ENCODE results near the gene ZNF205. TPM values are rescaled to one million over a fixed set of nuclear protein-coding genes. Genes with fewer than 3 reads are reported as not detected.

Gene ZNF205
- total RNA-seq, 4 donors from 2014 or later: 19.4 to 29.2 (median 21.5) TPM

GRCh38 chr16:3121851-3122467 is 9.6 kb downstream of the ZNF205 start:
- DNase-seq (ENCODE audit: low spot score in 2 of 2): no peak
- Histone ChIP-seq H3K27ac (no peak overlapping the region), H3K4me3 (no peak overlapping the region), H3K27me3 (no peaks in the 10 kb centered on the region), H3K36me3 (peaks cover 0 to 43% (median 0%) of the 10 kb centered on the region in 3 donors), H3K4me1 (peaks cover 0 to 18% (median 7%) of the 10 kb centered on the region in 4 donors), H3K9me3 (no peaks in the 10 kb centered on the region)
- TF ChIP-seq CTCF (IDR thresholded peaks at IDR 0.05) (no peak), POLR2A (IDR thresholded peaks at IDR 0.05) (no peak), EP300 (IDR thresholded peaks at IDR 0.05) (no peak)
- 67 to 68% methylated on average over 7 of the region's 7 CpGs for WGBS, 2 donors

GRCh38 chr16:3122926-3123570 is 10.7 kb downstream of the ZNF205 start:
- Histone ChIP-seq H3K4me3 (no peak overlapping the region), H3K4me1 (peaks cover 0 to 21% (median 7%) of the 10 kb centered on the region in 4 donors), H3K27ac (no peak overlapping the region), H3K36me3 (peaks cover 0 to 40% (median 0%) of the 10 kb centered on the region in 3 donors), H3K9me3 (no peaks in the 10 kb centered on the region), H3K27me3 (no peaks in the 10 kb centered on the region)
- TF ChIP-seq POLR2A (IDR thresholded peaks at IDR 0.05): no peak
- TF ChIP-seq EP300 (IDR thresholded peaks at IDR 0.05): no peak
- TF ChIP-seq CTCF (IDR thresholded peaks at IDR 0.05): no peak
- no peak for DNase-seq (ENCODE audit: low spot score in 2 of 2)
- 57 to 62% methylated on average over 8 of the region's 8 CpGs for WGBS, 2 donors

GRCh38 chr16:3123986-3124886 is 11.8 kb downstream of the ZNF205 start:
- H3K4me3 ChIP-seq: peak overlapping the region; percentile 44 to 88 (median 80)
- H3K27ac ChIP-seq: peak overlapping the region in 3 of 4 donors; percentile 77 to 87 (median 82)
- peak; percentile 96 to 97 for DNase-seq (ENCODE audit: low spot score in 2 of 2)
- WGBS, 2 donors: 1% methylated on average over 41 to 49 of the region's 72 CpGs
- H3K9me3 ChIP-seq: no peaks in the 10 kb centered on the region
- H3K36me3 ChIP-seq: peaks cover 0 to 36% (median 0%) of the 10 kb centered on the region in 3 donors
- peaks cover 0 to 31% (median 15%) of the 10 kb centered on the region in 4 donors for H3K4me1 ChIP-seq
- H3K27me3 ChIP-seq: no peaks in the 10 kb centered on the region
- TF ChIP-seq POLR2A (IDR thresholded peaks at IDR 0.05): peak; percentile 14 to 24
- peak in 2 of 5 experiments; percentile 19 to 31 for TF ChIP-seq CTCF (IDR thresholded peaks at IDR 0.05)
- TF ChIP-seq EP300 (IDR thresholded peaks at IDR 0.05): peak; percentile 57 to 79

- TF ChIP-seq CTCF (IDR thresholded peaks at IDR 0.05) (no peak), EP300 (IDR thresholded peaks at IDR 0.05) (no peak), POLR2A (IDR thresholded peaks at IDR 0.05) (no peak)
- H3K27ac ChIP-seq: no peak overlapping the region
- no peak overlapping the region for H3K4me3 ChIP-seq
- H3K9me3 ChIP-seq: no peaks in the 10 kb centered on the region
- WGBS, 2 donors: 77 to 78% methylated on average over 6 of the region's 6 CpGs
- no peaks in the 10 kb centered on the region for H3K27me3 ChIP-seq
- H3K36me3 ChIP-seq: peaks cover 0 to 30% (median 0%) of the 10 kb centered on the region in 3 donors
- no peak for DNase-seq (ENCODE audit: low spot score in 2 of 2)
- H3K4me1 ChIP-seq: peaks cover 0 to 46% (median 21%) of the 10 kb centered on the region in 4 donors
Observed at GRCh38 chr16:3127745-3128144, 15.4 kb downstream of the ZNF205 start.
